Adrenal gland (tissue), 12 donors: ENCODE measurements around the gene RPS6KA2. TPM values are rescaled to one million over a fixed set of nuclear protein-coding genes. Genes with fewer than 3 reads are reported as not detected.

ENCODE experiments used
- DNase-seq, 7 donors: peaks; one replicate each; pipeline ENCODE4 v3.0.0-alpha.2; 2019 to 2020
- H3K27ac ChIP-seq, 5 donors: fragments of 200-600 bp; sonication (generic) in 4 of 5; 1 replicate in 3 of 5; 2 replicates in 2 of 5; pipeline versions ENCODE4 v1.5.1 to v1.8.0; 2016 to 2020; ENCODE audit warnings: mild to moderate bottlenecking in 1 of 5
- H3K27me3 ChIP-seq: fragments of 200-600 bp; 2 replicates; pipeline ENCODE4 v1.8.0; 2021
- H3K36me3 ChIP-seq, 2 donors: fragments of 200-600 bp; replicated peaks in 1 of 2; 1 replicate in 1 of 2; 2 replicates in 1 of 2; pipeline versions ENCODE4 v1.5.1 to v1.8.0; 2018 to 2022
- H3K4me1 ChIP-seq, 2 donors: fragments of 200-600 bp; replicated peaks in 1 of 2; 1 replicate in 1 of 2; 2 replicates in 1 of 2; pipeline versions ENCODE4 v1.5.1 to v1.8.0; 2018 to 2021
- H3K4me3 ChIP-seq, 4 donors: fragments of 200-600 bp; sonication (generic) in 3 of 4; one replicate each; pipeline ENCODE4 v1.5.1; 2016 to 2018
- H3K9me3 ChIP-seq, 3 donors: fragments of 200-600 bp; sonication (generic) in 1 of 3; replicated peaks in 1 of 3; 1 replicate in 2 of 3; 2 replicates in 1 of 3; pipeline versions ENCODE4 v1.5.1 to v1.8.0; 2016 to 2021
- POLR2A ChIP-seq, 2 donors: fragments of 450-650 bp; IDR thresholded peaks; one replicate each; pipeline ENCODE4 v1.6.1; 2017; ENCODE audit warnings: antibody characterized with exemption in 2 of 2, mild to moderate bottlenecking in 2 of 2, moderate library complexity in 1 of 2
- WGBS, 4 donors: extraction: QIAGEN DNeasy Blood & Tissue Kit in 2 of 4; methylation state at CpG; one replicate each; pipeline versions ENCODE4 v1.1.5 to v1.1.7; 2013 to 2017; 5-methylcytosine and 5-hydroxymethylcytosine counted together
- intact Hi-C, 2 donors: fragments of 100-400 bp; cut with DNase I; formaldehyde crosslinking; loops; one replicate each; pipeline versions ENCODE4 v1.14.1 to v1.15.0; 2022 to 2023
- polyA plus RNA-seq, 3 donors: library from polyadenylated mRNA; stranded (reverse); fragments of 200-250 nt in 2 of 3; fragments of 350-450 nt in 1 of 3; fragmentation: Illumina TruSeq in 1 of 3; extraction: RNeasy Lipid Tissue Mini Kit (QIAGEN cat#74804) in 1 of 3; gene quantifications; one replicate each; pipeline ENCODE4 v1.2.3, GENCODE V29; 2013 to 2014
- total RNA-seq, 9 donors: library from RNA; depleted of rRNA in 4 of 9; stranded (reverse); fragments of >200 nt in 4 of 9; fragments of 120-200 nt in 1 of 9; fragmentation: NEBNext Ultra II Directional in 1 of 9; extraction: Animal tissue kit (Norgen Biotek cat#: 25700) in 1 of 9; gene quantifications; one replicate each; pipeline versions ENCODE4 v1.1.0 to v1.2.4, GENCODE V29; 2013 to 2023
- TF ChIP-seq, protein P1 (sequence below), 6 experiments: fragments of 450-650 bp in 4 of 6; fragments of 200-600 bp in 2 of 6; sonication (generic) in 1 of 6; IDR thresholded peaks; 1 replicate in 5 of 6; 2 replicates in 1 of 6; pipeline versions ENCODE4 v1.5.1 to v1.8.0; 2016 to 2021; ENCODE audit warnings: antibody characterized with exemption in 6 of 6, mild to moderate bottlenecking in 2 of 6, moderate library complexity in 1 of 6
- donor health status: healthy with polysubstance abuse.
- donor health status: Bipolar disorder and iron deficiency.
- donor health status: DM: yes; HTN: yes; CAD: no.
- donor health status: DM: no; HTN: no; CAD: no.
- donor health status: DM: no; HTN: no; CAD: no.
- donor health status: DM: yes; HTN: yes; CAD: no.

RPS6KA2 gene
- total and polyA plus RNA-seq, 12 donors: 7.0 to 40.4 (median 26.2) TPM

DNA sequence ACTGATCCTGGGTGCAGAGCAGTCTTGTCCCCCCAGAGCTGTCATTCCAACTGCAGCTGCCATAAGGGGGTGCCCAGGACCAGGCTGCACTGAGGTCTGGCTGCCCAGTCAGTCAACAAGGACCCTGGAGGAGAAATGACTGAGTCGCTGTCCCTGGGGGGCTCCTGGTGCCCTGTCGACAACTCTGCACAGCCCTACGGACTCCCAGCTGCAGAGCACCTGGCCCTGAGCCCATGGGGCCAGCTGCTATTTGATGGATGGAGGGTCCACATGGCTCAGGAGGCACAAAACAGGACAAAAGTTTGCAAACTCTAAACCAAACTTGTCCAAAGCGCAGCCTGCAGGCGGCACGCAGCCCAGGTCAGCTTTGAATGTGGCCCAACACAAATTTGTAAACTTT lies 46.3 kb upstream of the RPS6KA2 start:
- no peak for DNase-seq
- intact Hi-C loops: no loop called here
- 80 to 88% (median 82%) methylated on average over 4 to 6 of the region's 6 CpGs for WGBS, 4 donors
- Histone ChIP-seq H3K9me3 (no peaks in the 10 kb centered on the region), H3K27me3 (no peaks in the 10 kb centered on the region), H3K36me3 (no peaks in the 10 kb centered on the region), H3K4me3 (no peak overlapping the region), H3K27ac (no peak overlapping the region), H3K4me1 (peaks cover 6 to 13% of the 10 kb centered on the region in 2 donors)
- TF ChIP-seq, protein P1, sequence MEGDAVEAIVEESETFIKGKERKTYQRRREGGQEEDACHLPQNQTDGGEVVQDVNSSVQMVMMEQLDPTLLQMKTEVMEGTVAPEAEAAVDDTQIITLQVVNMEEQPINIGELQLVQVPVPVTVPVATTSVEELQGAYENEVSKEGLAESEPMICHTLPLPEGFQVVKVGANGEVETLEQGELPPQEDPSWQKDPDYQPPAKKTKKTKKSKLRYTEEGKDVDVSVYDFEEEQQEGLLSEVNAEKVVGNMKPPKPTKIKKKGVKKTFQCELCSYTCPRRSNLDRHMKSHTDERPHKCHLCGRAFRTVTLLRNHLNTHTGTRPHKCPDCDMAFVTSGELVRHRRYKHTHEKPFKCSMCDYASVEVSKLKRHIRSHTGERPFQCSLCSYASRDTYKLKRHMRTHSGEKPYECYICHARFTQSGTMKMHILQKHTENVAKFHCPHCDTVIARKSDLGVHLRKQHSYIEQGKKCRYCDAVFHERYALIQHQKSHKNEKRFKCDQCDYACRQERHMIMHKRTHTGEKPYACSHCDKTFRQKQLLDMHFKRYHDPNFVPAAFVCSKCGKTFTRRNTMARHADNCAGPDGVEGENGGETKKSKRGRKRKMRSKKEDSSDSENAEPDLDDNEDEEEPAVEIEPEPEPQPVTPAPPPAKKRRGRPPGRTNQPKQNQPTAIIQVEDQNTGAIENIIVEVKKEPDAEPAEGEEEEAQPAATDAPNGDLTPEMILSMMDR (IDR thresholded peaks at IDR 0.05): no peak
- TF ChIP-seq POLR2A (IDR thresholded peaks at IDR 0.05): no peak

DNA sequence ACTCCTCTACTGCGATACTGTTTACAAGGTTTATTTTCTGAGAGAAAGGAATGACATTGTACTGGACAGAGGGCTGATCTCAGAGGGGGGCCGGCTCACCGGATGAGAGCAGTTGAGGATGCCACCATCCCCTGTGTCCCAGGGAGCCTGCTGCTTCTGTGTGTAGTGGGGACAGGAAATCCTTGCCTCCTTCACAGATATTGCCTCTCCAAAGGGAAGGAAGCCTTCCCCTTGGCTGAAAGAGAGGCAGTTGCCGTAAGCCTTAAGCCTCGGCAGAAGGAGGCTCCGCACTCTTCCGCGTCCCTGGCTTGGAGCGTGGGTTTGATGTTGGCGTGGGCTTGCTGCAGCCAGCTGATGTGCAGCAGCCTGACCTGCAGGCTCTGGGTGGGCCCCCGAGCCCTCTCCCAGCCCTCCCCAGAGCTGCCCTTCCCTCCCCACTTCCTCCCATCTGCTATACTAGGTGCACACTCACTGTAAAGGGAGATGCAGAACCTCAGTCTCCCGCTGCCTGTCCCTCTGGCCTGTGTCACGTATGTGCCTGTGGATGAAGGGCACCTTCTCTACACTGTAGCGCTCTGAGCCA lies 45.7 kb upstream of the RPS6KA2 start:
- 72 to 88% (median 75%) methylated on average over 6 to 14 of the region's 14 CpGs for WGBS, 4 donors
- H3K36me3 ChIP-seq: no peaks in the 10 kb centered on the region
- no peak overlapping the region for H3K27ac ChIP-seq
- no peak overlapping the region for H3K4me3 ChIP-seq
- H3K9me3 ChIP-seq: no peaks in the 10 kb centered on the region
- H3K27me3 ChIP-seq: no peaks in the 10 kb centered on the region
- peaks cover 6 to 13% of the 10 kb centered on the region in 2 donors for H3K4me1 ChIP-seq
- intact Hi-C loops: no loop called here
- TF ChIP-seq, protein P1 (IDR thresholded peaks at IDR 0.05): no peak
- no peak for TF ChIP-seq POLR2A (IDR thresholded peaks at IDR 0.05)
- DNase-seq: no peak

DNA sequence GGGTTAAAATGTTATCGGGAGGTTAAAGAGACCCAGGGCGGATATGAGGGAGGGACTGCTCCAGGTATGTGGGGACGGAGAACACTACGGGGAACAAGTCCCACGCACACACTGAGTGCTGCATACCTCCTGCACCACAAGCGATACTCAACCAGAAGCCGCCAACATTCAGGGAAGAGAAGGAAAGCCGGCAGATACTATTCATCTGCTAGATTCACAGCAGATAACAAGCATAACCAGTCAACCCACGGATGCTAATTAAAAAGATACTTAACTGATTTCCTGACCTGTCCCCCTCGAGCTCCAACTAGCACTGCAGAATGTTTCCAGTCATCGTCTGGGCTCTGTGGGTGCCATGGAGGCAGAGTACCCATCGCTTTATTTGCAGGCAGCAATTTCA lies 45.1 kb upstream of the RPS6KA2 start:
- no peaks in the 10 kb centered on the region for H3K9me3 ChIP-seq
- H3K27ac ChIP-seq: no peak overlapping the region
- DNase-seq: no peak
- no peak overlapping the region for H3K4me3 ChIP-seq
- H3K27me3 ChIP-seq: no peaks in the 10 kb centered on the region
- peaks cover 6 to 13% of the 10 kb centered on the region in 2 donors for H3K4me1 ChIP-seq
- intact Hi-C loops: no loop called here
- TF ChIP-seq, protein P1 (IDR thresholded peaks at IDR 0.05): no peak
- no peak for TF ChIP-seq POLR2A (IDR thresholded peaks at IDR 0.05)
- 66 to 68% (median 66%) methylated on average over 12 of the region's 12 CpGs for WGBS, 4 donors
- no peaks in the 10 kb centered on the region for H3K36me3 ChIP-seq

DNA sequence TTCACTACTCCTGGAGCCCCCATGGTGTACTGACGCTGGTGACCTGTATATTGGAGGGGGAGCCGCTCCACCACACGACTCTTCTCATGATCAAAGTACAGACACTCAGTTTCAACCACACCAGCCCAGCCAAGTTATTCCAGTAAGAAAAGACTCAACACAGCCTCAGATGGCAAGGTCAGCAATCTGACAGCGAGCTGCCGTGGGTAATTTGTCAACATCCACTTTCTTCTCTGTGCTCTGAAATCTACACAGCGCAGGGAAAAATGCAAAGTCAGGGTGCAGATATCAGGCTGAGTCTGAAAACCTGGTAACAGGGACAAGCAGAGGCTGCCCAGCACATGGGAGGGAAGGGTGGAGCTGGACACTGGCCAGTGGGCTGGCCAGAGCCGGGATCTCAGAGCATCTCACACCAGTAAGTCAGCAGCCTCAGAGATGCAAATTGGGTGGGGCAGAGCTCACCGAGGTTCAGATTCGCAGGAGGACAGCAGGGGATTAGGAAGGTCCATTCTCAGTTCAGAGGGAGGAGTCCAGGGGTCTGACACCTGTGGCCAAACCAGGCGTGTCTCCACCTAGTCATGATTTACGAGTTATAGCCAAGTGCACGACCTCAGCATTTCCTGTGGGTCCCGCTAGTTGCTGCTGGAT lies 44.5 kb upstream of the RPS6KA2 start:
- H3K27ac ChIP-seq: peak overlapping the region in 2 of 5 donors; percentile 9 to 59
- 10 to 30% (median 14%) methylated on average over 7 to 13 of the region's 13 CpGs for WGBS, 4 donors
- no peaks in the 10 kb centered on the region for H3K36me3 ChIP-seq
- no peaks in the 10 kb centered on the region for H3K9me3 ChIP-seq
- no peak overlapping the region for H3K4me3 ChIP-seq
- intact Hi-C loops: no loop called here
- DNase-seq: peak; percentile 30 to 89 (median 78)
- H3K4me1 ChIP-seq: peaks cover 6 to 13% of the 10 kb centered on the region in 2 donors
- TF ChIP-seq POLR2A (IDR thresholded peaks at IDR 0.05): no peak
- H3K27me3 ChIP-seq: no peaks in the 10 kb centered on the region

DNA sequence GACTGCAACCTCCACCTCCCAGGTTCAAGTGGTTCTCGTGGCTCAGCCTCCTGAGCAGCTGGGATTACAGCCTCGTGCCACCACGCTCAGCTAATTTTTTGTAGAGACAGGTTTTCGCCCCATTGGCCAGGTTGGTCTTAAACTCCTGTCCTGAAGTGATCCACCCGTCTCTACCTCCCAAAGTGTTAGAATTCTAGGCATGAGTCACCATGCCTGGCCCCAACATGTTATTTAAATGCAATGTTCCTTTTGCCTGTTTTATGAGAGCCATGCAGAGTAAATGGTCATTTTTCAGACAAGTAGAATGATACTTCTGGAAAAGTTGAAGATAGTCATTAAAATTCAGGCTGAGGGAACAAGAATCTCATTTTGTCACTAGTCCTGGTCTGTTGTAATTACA lies 43.8 kb upstream of the RPS6KA2 start:
- H3K4me1 ChIP-seq: peaks cover 6 to 13% of the 10 kb centered on the region in 2 donors
- H3K9me3 ChIP-seq: no peaks in the 10 kb centered on the region
- WGBS, 4 donors: 88 to 97% (median 90%) methylated on average over 5 of the region's 5 CpGs
- intact Hi-C loops: no loop called here
- peak overlapping the region in 2 of 5 donors; percentile 9 to 59 for H3K27ac ChIP-seq
- H3K27me3 ChIP-seq: no peaks in the 10 kb centered on the region
- no peaks in the 10 kb centered on the region for H3K36me3 ChIP-seq
- TF ChIP-seq POLR2A (IDR thresholded peaks at IDR 0.05): no peak
- TF ChIP-seq, protein P1 (IDR thresholded peaks at IDR 0.05): no peak
- no peak for DNase-seq
- H3K4me3 ChIP-seq: no peak overlapping the region
